GM21360 (cell line): Measurements from ENCODE around the gene PGM1.
"Not testable (repeated sequence)": the region's sequence is repeated elsewhere in the genome, so short reads cannot be mapped to it uniquely, and the experiment has no call there.

Experiments
- ATAC-seq: cut with Tn5 transposase; IDR thresholded peaks from one replicate; pipeline ENCODE4 v1.9.1; 2021; ENCODE audit warnings: mild to moderate bottlenecking, moderate library complexity; ENCODE audit not compliant: unreplicated experiment

Gene PGM1

GRCh38 chr1:63593303-63593885, at the start of gene PGM1:
Gene PGM1 (plus strand): TSS chr1:63593411. CDS start chr1:63593489, 78 bp downstream.
- peak; percentile 79 for ATAC-seq

GRCh38 chr1:63545780-63546179, 47.4 kb upstream of the PGM1 start:
- no peak for ATAC-seq

GRCh38 chr1:63547621-63548294, 45.5 kb upstream of the PGM1 start:
- no peak for ATAC-seq

GRCh38 chr1:63548303-63548702, 44.9 kb upstream of the PGM1 start:
- no peak for ATAC-seq

- no peak for ATAC-seq
Observed at GRCh38 chr1:63548877-63549276, 44.3 kb upstream of the PGM1 start.

GRCh38 chr1:63555480-63555879, 37.7 kb upstream of the PGM1 start:
- ATAC-seq, result no peak

- no peak for ATAC-seq
Observed at GRCh38 chr1:63557365-63557987, 35.7 kb upstream of the PGM1 start.

GRCh38 chr1:63559357-63559756, 33.9 kb upstream of the PGM1 start:
- ATAC-seq, result no peak

- no peak for ATAC-seq
Observed at GRCh38 chr1:63563745-63564144, 29.5 kb upstream of the PGM1 start.

GRCh38 chr1:63569068-63569467, 24.1 kb upstream of the PGM1 start:
- ATAC-seq, result no peak

GRCh38 chr1:63569640-63570316, 23.4 kb upstream of the PGM1 start:
- ATAC-seq, result no peak

- ATAC-seq, result not testable (repeated sequence)
Observed at GRCh38 chr1:63572686-63573085, 20.5 kb upstream of the PGM1 start.

GRCh38 chr1:63574203-63574796, 18.9 kb upstream of the PGM1 start:
- not testable (repeated sequence) for ATAC-seq

GRCh38 chr1:63575340-63575826, 17.8 kb upstream of the PGM1 start:
- no peak for ATAC-seq

- not testable (repeated sequence) for ATAC-seq
Observed at GRCh38 chr1:63586326-63586725, 6.9 kb upstream of the PGM1 start.

- ATAC-seq, result no peak
Observed at GRCh38 chr1:63590166-63590560, 3.0 kb upstream of the PGM1 start.

- ATAC-seq, result peak; percentile 70
Observed at GRCh38 chr1:63592536-63593302, 492 bp upstream of the PGM1 start.

- ATAC-seq, result peak; percentile 45
Observed at GRCh38 chr1:63593886-63594605, 835 bp downstream of the PGM1 start.

GRCh38 chr1:63595435-63595834, 2.2 kb downstream of the PGM1 start:
- ATAC-seq, result no peak

- ATAC-seq, result no peak
Observed at GRCh38 chr1:63599799-63600198, 6.6 kb downstream of the PGM1 start.
